22Rv1 (cell line): ENCODE data around the gene SH3PXD2A.

Experiments
- CTCF ChIP-seq: fragments of 450-650 bp; IDR thresholded peaks from 2 replicates; pipeline ENCODE4 v1.5.1; 2017; ENCODE audit warnings: mild to moderate bottlenecking
- ZFX ChIP-seq: fragments of 450-650 bp; IDR thresholded peaks from 2 replicates; pipeline ENCODE4 v1.6.1; 2017; ENCODE audit warnings: antibody characterized with exemption, borderline replicate concordance

GRCh38 chr10:103756277-103756869 is 99.0 kb downstream of the SH3PXD2A start:
- no peak for TF ChIP-seq CTCF
- no peak for TF ChIP-seq ZFX
